Suprapubic skin (tissue), 4 donors: Measurements from ENCODE around the gene SYNE1.

Source experiments
- CTCF ChIP-seq, 2 donors: fragments of 200-600 bp in 1 of 2; fragments of 450-650 bp in 1 of 2; sonication (generic) in 1 of 2; IDR thresholded peaks; one replicate each; pipeline ENCODE4 v1.5.1; 2016 to 2019; ENCODE audit warnings: antibody characterized with exemption in 2 of 2, mild to moderate bottlenecking in 1 of 2, moderate library complexity in 1 of 2
- POLR2A ChIP-seq, 2 donors: fragments of 450-650 bp; IDR thresholded peaks; one replicate each; pipeline ENCODE4 v1.6.1; 2017; ENCODE audit warnings: antibody characterized with exemption in 2 of 2, mild to moderate bottlenecking in 2 of 2, moderate library complexity in 2 of 2
- POLR2AphosphoS5 ChIP-seq, 3 donors: sonication (generic); formaldehyde crosslinking; IDR thresholded peaks; one replicate each; pipeline ENCODE4 v1.6.1; 2017; ENCODE audit warnings: antibody characterized with exemption in 3 of 3

- TF ChIP-seq CTCF (IDR thresholded peaks at IDR 0.05) (no peak), POLR2AphosphoS5 (IDR thresholded peaks at IDR 0.05) (no peak), POLR2A (IDR thresholded peaks at IDR 0.05) (no peak)
These were observed 387.0 kb downstream of the SYNE1 start for GRCh38 chr6:152250127-152250526.
